HG03558 (cell line): ENCODE measurements around the gene DICER1.
"Not testable (repeated sequence)": the region's sequence is repeated elsewhere in the genome, so short reads cannot be mapped to it uniquely, and the experiment has no call there.

Experiments
- ATAC-seq: cut with Tn5 transposase; IDR thresholded peaks from one replicate; pipeline ENCODE4 v1.9.1; 2021; ENCODE audit warnings: moderate number of reproducible peaks; ENCODE audit not compliant: unreplicated experiment; ENCODE audit errors: extremely low read depth

Gene DICER1

DNA sequence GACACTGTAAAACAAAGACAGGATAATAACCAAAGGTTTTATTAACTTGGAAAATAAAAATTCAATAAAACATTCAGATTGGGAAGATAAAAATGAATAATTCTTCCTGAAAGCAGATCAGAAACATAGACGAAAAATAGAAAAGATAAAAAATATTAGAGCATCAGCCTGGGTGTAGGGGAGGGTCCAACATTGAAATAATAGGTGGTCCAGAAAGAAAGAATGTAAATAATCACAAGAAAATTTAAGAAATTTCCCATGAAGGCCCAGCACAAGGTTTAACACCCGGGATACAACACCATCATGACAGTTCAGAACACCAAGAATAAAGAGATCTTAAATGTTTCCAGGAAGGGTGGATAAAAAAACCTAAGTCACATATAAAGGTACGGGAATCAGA lies 31.1 kb upstream of the DICER1 start:
- ATAC-seq: no peak

DNA sequence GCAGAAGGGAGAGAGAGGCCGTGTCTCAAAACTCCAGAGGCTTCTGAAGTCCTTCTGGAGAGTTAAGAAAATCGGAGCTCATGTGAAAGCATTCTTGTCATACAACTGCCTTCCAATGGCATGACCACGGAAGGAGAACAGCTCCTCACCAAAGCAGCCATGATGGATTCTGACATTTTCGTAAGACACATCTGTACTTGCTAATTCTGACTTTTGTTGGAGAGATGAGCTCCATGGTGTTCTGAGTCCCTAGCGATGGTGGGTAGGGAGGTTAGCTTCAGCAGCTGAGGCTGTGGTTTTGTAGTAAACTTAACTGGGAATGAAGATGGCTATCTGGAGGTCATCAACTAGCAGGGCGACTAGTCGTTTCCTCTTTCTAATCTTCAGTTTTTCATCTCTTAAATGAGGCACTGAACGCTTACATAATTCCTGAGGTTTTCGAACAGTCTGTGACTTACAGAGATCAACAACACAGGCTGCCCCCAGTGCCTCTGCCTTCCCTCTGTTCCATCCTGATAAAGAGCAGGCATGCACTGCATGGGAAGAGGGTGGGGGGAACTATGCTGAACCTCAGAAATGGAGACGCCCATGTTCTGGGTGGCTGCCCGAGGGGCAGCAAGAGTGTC lies 28.6 kb upstream of the DICER1 start:
- ATAC-seq: no peak

DNA sequence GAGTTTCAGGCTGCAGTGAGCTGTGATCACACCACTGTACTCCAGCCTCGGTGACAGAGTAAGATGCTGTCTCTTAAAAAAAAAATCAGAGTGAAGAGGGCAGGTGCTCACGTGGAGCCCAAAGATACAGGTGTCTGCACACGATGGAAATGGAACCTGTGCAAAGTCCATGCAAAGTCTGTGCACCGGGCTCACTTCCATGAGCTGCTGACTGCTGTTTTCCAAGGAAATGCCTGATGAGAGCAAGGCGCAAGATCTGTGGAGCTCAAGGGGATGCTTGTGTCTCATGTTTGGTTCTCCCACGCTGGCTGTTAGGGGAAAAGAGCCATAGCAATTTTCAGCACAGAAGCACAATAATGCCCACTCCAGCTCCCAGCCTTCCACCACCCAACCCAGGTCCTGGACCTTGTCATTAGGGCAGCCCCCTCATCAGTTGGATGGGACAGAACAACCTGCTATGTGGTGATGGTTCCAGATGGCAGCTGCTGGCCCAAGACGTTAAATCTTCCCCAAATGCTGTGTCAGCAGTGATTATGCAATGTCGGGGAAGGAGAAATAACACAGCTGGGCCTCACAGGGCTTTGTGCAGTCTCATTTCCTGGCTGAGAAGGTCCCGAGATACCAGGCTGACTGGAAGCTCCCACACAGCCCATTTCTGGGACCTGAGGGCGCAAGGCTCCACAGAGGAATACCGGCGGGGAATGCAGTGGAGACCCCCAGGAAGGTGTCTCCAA lies 27.9 kb upstream of the DICER1 start:
- ATAC-seq: no peak

DNA sequence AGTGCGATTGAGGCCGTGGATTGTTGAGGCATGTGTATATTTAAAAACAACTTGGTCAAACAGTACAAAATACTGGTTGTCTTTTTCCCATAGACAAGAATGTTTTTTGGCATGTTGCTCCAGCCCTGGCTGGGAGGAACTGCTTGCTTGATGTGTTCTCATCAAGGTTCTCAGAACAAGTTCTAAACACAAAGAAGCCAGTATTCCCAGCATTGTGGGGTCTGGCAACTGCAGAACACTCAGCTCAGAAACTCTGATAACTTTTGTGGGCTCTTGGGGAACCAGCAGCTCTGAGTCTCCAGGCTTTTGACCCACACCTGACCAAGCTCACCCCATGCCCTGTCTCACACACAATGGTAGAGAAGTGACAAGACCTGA lies 27.1 kb upstream of the DICER1 start:
- no peak for ATAC-seq

DNA sequence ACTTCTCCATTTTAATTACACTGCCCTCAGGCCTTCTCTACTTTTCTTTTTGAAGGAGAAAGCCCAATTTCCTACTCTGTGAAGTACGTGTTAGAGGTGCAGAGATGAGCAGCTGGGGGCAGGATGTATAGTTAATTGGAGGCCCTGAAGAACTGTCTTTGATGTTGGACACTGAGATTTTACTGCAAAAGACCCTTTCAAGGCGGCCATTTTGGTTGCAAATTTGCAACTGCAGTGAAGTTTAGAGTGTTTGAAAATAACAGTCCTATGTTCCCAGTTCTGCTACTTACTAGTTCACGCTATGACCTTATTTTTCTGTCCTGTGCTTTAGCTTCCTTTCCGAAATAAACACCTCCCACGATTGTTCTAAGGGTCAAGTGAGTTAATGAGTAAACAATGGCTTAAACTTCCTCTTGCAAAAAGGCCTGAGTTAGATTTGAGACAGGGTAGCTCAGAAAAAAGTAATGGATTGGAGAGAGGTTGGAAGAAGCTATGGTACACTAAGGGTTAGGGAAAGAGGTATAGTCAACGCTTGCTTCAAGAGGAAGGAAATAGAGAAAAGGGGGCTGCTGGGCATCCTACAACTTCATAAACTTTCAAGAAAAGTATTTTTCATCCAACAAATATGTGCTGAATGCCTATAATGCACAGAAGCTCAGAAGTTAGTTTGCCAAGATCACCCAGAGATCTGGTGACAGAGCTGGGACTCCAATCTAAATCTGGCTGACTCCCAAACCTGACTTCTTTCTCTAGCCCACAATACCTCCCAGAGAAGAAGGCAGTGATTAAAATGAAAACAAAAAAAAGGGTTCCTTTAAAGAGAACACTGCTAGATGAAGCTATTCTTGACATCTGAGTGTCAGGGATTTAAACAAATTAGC lies 26.4 kb upstream of the DICER1 start:
- ATAC-seq: no peak

DNA sequence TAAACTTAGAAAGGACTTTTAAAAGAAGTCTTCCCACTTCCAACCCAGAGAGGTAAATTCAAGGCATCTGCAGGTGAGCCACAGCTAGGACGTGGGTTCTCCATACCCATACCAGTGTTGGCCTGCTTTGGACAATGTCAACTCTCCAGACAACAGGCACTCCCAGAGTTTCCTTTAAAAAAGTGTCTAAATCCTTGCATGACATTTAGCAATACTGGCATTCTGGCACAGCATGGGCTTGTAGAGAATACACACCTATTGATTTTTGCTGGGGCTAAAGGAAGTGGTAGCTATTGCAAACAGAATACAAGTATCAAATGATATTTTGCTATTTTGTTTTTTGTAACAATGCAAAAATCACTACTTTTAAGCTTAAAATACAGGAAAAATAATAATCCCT lies 25.8 kb upstream of the DICER1 start:
- ATAC-seq: no peak

DNA sequence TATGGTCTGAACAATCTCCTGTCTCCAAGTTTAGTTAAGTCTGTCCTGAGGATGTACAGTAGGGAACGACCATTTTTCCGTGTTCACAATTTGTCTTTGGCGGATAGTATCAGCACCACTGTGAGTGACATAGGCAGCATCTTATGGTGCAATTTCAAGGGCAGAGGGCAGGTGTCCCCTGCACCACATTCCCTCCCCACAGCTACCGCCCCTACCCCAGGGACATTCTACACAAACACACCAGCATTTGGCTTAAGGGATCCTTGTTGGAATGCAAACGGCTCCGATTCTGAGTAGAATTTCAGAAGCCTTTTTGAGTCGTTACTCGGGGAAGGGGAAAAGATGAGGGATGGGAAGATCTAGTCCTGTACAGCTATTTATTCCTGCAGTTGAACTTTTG lies 25.1 kb upstream of the DICER1 start:
- no peak for ATAC-seq

DNA sequence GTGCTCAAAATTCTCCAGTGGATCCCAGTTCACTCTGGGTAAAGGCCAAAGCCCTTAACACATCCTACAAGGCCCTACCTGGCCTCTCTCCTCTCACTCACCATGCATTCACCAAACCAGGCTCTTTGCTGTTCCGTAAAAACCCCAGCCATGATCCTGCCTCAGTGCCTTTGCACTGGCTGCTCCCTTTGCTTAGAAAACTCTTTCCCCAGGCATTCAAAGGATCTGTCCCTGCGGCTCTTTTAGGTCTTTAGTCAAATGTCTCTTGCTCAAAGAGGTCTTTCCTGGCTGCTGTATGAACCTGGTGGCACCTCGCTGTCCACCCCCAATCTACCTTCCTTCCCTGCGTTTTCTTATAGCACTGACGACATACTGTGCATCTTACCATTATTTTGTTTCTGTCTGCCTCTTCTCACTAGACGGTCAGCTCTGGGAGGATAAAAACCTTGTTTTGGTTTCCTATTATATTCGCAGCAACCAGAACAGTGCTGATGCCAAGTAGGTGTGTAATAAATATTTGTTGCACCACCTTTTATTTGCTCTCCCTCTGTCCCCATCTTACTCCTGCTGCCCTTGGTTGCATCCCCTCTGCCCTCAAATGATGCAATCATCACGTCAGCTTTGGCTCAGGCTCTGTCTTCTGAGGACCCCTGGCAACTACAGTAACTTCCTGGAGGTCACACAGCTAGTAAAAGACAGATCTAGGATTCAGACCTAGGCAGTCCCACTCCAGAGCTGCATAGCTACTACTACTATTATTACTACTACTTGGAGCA lies 23.8 kb upstream of the DICER1 start:
- ATAC-seq: no peak

DNA sequence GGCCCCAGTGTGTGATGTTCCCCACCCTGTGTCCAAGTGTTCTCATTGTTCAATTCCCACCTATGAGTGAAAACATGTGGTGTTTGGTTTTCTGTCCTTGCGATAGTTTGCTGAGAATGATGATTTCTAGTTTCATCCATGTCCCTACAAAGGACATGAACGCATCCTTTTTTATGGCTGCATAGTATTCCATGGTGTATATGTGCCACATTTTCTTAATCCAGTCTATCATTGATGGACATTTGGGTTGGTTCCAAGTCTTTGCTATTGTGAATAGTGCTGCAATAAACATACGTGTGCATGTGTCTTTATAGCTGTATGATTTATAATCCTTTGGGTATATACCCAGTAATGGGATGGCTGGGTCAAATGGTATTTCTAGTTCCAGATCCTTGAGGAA lies 18.3 kb upstream of the DICER1 start:
- not testable (repeated sequence) for ATAC-seq

DNA sequence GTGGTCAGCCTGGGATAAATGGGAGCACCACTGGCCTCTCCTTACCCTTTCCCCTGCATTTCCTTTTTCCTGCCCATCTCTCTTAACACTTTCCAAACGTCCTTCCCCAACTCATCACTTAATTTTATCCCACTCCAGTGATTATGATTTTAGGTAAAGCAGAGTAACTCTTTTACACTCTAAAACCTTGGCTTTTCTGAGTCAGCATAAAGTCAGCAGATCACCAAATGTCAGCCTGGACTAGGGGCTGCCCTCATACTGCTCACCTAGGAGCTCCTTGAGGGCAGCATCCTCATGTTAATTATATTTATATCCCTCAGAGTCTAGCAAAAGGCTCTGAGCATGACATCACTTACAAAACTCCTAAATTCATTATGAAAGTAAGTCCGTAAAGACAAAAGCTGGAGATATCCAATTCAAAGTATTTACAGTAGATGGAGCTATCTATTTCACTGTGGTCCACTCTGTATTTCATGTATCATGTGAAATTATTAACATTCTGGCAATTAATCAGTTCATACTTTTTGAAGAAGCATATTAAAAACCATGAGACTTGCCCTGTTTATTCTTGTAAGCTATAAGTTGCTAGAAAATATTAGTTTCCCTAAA lies 17.0 kb upstream of the DICER1 start:
- no peak for ATAC-seq

DNA sequence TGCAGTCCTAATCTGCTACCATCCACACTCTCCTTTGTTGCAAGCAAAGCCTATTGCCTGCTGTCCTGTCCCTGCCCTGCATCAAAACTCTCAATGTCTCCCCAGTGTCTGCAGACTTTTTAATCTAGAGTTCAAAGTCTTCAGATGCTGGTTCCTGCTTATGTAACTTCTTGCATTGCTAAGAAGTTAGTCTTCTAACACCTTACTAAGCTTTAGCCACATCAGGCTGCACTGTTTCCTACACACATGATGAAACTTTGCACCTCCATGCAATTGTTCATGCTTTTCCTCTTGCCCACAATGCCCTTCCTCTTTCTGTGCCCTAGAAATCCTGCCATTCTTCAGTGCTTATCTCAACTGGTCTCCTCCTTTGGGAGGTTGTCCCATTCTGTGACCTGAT lies 16.2 kb upstream of the DICER1 start:
- ATAC-seq: no peak

DNA sequence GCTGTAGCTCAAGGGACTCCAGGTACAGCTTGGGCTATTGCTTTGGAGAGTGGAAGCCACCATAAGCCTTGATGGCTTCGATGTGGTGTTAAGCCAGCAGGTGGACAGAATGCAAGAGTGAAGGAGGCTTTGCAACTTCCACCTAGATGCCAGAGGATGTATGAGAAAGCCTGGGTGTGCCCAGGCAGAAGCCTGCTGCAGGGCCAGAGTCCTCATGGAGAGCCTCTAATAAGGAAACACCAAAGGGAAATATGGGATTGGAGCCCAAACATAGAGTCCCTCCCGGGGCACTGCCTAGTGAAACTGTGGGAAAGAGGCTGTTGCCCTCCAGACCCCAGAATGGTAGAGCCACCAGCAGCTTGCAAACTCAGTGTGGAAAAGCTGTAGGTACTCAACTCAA lies 9.8 kb upstream of the DICER1 start:
- ATAC-seq: no peak

DNA sequence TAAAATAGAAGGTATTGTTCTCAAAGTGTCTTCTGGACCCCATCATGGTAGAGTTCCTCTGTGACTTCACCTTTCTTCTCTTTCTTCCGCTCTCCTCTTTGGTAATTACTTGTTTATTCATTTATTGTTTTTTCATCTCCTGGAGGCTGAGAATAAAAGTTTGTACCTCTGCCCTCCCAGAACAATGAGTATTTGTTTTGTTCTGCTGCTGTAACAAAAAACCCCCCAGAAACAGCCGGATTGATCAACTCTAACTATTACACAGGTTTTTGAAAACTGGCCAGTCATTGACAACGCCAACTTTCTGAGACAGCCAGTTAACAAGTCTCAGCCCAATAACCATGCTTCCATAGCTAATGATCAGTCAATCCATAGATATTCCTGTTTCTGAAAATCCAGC lies 8.2 kb upstream of the DICER1 start:
- no peak for ATAC-seq

DNA sequence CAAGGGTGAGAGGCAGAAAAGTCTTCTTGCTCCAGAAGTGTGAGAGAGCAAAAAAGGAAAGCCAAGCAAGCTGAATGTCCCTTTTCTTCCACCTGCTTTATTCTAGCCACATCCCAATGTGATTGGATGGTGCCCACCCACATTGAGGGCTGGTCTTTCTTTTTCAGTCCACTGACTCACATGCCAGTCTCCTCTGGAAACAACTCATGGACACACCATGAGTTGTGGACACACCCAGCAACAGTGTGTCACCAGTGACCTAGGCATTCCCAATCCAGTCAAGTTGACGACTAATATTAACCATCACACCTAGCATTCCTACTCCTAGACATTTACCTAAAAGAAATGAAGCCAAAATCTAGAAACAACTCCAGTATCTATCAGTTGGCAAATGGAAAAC lies 7.2 kb upstream of the DICER1 start:
- ATAC-seq: no peak

DNA sequence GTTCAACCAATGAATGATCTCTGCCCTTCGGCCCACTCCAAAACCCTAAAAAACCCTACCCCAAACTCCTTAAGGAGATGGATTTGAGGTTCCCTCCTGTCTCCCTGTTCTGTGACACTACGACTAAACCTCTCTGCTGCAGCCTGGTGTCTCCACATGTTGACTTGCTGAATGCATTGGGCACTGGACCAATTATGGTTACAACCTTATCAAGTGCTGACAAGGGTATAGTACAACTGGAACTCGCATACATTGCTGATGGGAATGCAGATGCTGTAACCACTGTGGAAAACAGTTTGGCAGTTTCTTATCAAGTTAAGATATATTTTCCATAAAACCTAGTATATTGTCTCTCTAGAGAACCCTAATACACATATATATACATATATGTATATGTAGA lies 6.3 kb upstream of the DICER1 start:
- ATAC-seq: no peak

DNA sequence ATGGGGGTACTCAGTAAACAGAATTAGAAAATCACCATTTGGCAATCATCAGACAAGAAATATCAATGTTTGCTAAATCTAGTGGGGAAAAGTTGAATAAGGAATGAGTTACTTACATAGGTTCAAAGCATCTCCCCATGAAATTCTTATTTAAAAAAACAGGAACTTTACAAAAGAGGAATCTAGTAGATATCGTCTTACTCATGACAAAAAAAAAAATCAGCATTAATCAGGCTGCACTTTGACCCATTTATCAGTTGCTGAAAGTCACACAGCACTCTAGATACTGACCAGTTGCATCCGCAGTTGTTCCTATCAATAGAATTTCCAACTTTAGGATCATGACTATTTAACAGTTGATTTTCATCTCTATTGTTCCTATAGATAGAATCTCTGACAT lies 5.8 kb upstream of the DICER1 start:
- ATAC-seq: no peak

DNA sequence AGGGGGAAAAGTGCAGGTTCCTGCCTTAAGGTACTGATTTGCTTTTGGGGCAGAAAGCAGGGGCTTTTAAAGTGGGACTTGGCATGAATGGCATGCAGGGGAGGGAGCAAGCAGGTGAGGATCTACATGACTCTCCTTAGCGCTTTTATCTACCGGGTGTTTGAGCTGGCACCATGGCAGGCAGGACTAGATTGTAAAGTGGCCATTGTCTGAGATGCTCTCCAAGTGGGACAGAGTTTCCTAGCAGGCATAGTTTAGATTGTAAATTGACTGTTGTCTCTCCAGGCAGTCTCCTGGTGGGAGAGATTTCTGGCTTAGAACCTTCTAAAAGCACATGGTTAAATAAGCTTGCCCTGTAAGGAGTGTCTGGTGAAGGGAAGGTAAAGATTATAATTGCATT lies 5.3 kb upstream of the DICER1 start:
- ATAC-seq: no peak

DNA sequence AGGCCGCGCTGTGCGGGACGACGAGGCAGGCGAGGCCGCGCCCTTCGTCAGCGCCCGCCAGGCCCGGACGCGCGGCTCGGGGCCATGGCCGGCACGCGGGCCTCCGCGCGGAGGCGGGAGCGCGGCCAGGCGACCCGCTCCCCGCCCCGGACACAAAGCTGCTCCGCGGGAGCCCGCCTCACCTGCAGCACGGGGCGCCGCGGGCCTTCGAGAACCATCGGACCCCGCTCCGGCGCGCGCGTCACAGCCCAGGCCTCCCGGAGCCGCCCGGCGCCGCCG lies 342 bp downstream of the DICER1 start:
- ATAC-seq: peak; percentile 19

DNA sequence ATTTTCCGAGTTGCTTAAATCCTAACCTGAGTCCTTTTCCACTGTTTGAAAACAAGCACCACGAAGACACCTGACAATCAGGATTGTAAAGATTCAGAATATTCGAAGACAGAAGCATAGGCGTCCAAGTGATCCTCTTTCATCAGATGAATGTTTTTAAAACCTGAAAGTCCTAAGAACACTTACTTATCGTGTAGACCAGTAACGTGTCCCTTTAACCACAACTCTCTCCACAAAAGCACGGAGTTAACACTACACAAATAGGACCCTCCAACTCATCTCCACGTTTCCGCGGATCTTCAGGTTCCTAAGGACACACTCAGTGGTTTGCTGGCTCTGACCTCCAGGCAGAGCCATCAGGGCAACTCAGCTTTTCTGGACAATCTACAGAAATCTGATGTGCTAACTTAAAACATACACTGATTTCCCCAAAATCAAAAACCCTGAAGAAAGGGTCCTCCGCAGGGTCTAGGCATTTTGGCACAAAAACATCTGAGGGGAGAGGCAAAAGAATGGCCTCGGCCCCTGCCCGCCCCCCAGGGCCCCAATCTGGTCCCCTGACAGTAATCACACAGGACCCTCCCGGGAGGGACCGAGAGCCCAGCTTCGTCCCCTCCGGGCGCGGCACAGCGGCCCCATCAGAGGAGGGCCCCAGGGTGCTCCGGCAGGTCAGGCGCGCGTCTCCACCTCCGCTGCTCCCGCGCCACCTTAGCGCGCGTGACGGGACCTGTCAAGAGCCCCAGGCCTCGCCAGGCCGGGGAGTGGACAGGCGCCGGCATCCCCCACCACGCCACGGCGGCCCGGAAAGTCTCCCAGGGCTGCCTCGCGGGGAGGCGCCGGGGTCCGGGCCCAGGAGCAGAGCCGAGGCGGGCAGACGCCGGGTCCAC lies 925 bp downstream of the DICER1 start:
- ATAC-seq: peak; percentile 8

DNA sequence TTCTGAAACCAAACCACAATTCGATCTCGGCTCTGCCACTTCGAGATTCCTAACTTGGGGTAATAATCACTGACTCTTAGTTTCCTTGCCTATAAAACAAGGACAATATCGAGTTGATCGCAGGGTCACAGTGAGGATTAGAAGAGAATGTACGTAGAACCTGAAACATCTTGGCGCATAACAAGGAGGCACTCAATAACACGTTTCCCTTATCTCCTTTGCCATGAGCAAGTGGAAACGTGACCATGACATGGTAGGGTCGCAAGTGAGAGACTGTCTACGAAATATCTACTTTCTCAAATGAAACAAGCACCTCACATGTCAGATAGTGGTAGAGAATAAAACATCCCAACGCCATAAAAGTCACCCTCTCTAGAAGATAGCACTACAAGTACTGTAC lies 2.3 kb downstream of the DICER1 start:
- ATAC-seq: no peak
